Activated CD4-positive, alpha-beta T cell treated with anti-CD3 and anti-CD28 coated beads for 1 hour (primary cell): Measurements from ENCODE around the gene CEP170B.

Experiments
- DNase-seq: peaks from one replicate; pipeline ENCODE4 v3.0.0-alpha.2; 2020

Gene CEP170B

GRCh38 chr14:104868060-104868740 lies 3.1 kb downstream of the CEP170B start:
- DNase-seq: no peak

GRCh38 chr14:104868811-104869572 lies 3.9 kb downstream of the CEP170B start:
- DNase-seq: no peak

- no peak for DNase-seq
Observed at GRCh38 chr14:104869669-104870367, 4.8 kb downstream of the CEP170B start.

GRCh38 chr14:104870368-104871144 lies 5.5 kb downstream of the CEP170B start:
- DNase-seq: peak; percentile 36

GRCh38 chr14:104871145-104871655 lies 6.1 kb downstream of the CEP170B start:
- DNase-seq: no peak

GRCh38 chr14:104871656-104872468 lies 6.8 kb downstream of the CEP170B start:
- DNase-seq: no peak

- no peak for DNase-seq
Observed at GRCh38 chr14:104872469-104873341, 7.6 kb downstream of the CEP170B start.

- DNase-seq: no peak
Observed at GRCh38 chr14:104873380-104874055, 8.4 kb downstream of the CEP170B start.

- DNase-seq: no peak
Observed at GRCh38 chr14:104874110-104874531, 9.1 kb downstream of the CEP170B start.

GRCh38 chr14:104874571-104875411 lies 9.7 kb downstream of the CEP170B start:
- DNase-seq: no peak

GRCh38 chr14:104875412-104875751 lies 10.3 kb downstream of the CEP170B start:
- DNase-seq: no peak

GRCh38 chr14:104875811-104876210 lies 10.7 kb downstream of the CEP170B start:
- no peak for DNase-seq

GRCh38 chr14:104876251-104876699 lies 11.2 kb downstream of the CEP170B start:
- DNase-seq: no peak

- DNase-seq: no peak
Observed at GRCh38 chr14:104877066-104877805, 12.2 kb downstream of the CEP170B start.

GRCh38 chr14:104877806-104878550 lies 12.9 kb downstream of the CEP170B start:
- DNase-seq: no peak

- no peak for DNase-seq
Observed at GRCh38 chr14:104878582-104878981, 13.5 kb downstream of the CEP170B start.

GRCh38 chr14:104879201-104879982 lies 14.3 kb downstream of the CEP170B start:
- no peak for DNase-seq
